Measurements from ENCODE around the gene HYCC2.

- TF ChIP-seq CTCF (IDR thresholded peaks at IDR 0.05) (no peak), POLR2A (IDR thresholded peaks at IDR 0.05) (no peak), POLR2AphosphoS5 (IDR thresholded peaks at IDR 0.05) (no peak)
Observed at GRCh38 chr2:201059961-201060755, 11.3 kb downstream of the HYCC2 start.

Measured in prostate gland (tissue), 2 donors.